ENCODE data around the gene RHD.
"Not testable (repeated sequence)": the region's sequence is repeated elsewhere in the genome, so short reads cannot be mapped to it uniquely, and the experiment has no call there.

DNA sequence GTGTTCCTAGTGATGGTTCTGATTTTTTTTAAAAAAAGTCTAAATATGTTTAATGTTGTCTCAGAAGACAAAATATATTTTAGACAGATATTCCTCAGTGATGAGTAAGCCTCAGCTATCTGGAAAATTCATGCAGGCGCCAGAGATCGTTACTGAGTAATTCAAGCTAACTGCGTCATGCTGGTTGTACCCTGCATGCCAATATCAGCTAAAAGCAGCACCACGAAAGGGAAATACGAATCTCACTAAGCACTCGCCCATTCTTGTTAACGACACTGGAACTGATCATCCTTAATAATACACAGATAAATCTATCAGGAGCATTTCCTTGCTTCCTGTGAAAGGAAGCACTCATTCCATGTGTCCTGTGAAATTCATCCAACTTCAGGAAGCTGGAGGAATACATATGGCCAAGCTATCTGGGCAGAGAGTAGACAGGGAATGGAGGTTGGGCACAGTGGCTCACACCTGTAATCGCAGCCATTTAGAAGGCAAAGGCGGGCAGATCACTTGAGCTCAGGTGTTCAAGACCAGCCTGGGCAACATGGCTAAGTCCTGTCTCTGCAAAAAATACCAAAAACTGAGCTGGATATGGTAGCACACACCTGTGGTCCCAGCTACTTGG is 48.1 kb downstream of the RHD start:
- TF ChIP-seq MXI1 (IDR thresholded peaks at IDR 0.05; ENCODE audit: low read depth, low read length); TCF3 (IDR thresholded peaks at IDR 0.05; ENCODE audit: borderline replicate concordance, insufficient read depth, low read depth, low read length); TARDBP (IDR thresholded peaks at IDR 0.05; ENCODE audit: borderline replicate concordance); RAD21 (IDR thresholded peaks at IDR 0.05; ENCODE audit: insufficient read depth, low read depth, low read length); ZSCAN29 (IDR thresholded peaks at IDR 0.05); POLR2AphosphoS5 (IDR thresholded peaks at IDR 0.05; ENCODE audit: low read length); MYC (IDR thresholded peaks at IDR 0.05; ENCODE audit: insufficient read depth, insufficient read length, insufficient replicate concordance, low read length, severe bottlenecking); FOXM1 (IDR thresholded peaks at IDR 0.05; ENCODE audit: low read depth, low read length); SUPT20H (IDR thresholded peaks at IDR 0.05; ENCODE audit: borderline replicate concordance, control insufficient read depth, low read depth, low read length): not testable (repeated sequence)
- TF ChIP-seq, protein P1, sequence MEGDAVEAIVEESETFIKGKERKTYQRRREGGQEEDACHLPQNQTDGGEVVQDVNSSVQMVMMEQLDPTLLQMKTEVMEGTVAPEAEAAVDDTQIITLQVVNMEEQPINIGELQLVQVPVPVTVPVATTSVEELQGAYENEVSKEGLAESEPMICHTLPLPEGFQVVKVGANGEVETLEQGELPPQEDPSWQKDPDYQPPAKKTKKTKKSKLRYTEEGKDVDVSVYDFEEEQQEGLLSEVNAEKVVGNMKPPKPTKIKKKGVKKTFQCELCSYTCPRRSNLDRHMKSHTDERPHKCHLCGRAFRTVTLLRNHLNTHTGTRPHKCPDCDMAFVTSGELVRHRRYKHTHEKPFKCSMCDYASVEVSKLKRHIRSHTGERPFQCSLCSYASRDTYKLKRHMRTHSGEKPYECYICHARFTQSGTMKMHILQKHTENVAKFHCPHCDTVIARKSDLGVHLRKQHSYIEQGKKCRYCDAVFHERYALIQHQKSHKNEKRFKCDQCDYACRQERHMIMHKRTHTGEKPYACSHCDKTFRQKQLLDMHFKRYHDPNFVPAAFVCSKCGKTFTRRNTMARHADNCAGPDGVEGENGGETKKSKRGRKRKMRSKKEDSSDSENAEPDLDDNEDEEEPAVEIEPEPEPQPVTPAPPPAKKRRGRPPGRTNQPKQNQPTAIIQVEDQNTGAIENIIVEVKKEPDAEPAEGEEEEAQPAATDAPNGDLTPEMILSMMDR (IDR thresholded peaks at IDR 0.05 in 2 of 3, conservative IDR thresholded peaks at IDR 0.05 in 1 of 3; ENCODE audit: control insufficient read depth in 2 of 3, extremely low read depth in 1 of 3, insufficient read depth in 1 of 3, low read depth in 3 of 3, low read length in 3 of 3): not testable (repeated sequence)
